HG03066 (cell line): ENCODE data around the gene CSPG5.

Experiments
- ATAC-seq: cut with Tn5 transposase; IDR thresholded peaks from one replicate; pipeline ENCODE4 v1.9.1; 2021; ENCODE audit warnings: low read depth; ENCODE audit not compliant: unreplicated experiment

The CSPG5 gene, protein sequence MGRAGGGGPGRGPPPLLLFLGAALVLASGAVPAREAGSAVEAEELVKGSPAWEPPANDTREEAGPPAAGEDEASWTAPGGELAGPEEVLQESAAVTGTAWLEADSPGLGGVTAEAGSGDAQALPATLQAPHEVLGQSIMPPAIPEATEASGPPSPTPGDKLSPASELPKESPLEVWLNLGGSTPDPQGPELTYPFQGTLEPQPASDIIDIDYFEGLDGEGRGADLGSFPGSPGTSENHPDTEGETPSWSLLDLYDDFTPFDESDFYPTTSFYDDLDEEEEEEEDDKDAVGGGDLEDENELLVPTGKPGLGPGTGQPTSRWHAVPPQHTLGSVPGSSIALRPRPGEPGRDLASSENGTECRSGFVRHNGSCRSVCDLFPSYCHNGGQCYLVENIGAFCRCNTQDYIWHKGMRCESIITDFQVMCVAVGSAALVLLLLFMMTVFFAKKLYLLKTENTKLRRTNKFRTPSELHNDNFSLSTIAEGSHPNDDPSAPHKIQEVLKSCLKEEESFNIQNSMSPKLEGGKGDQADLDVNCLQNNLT

GRCh38 chr3:47578691-47579632 lies at the start of gene CSPG5:
TSS of gene CSPG5 (minus strand) at chr3:47578865. CDS start at chr3:47578693, 172 bp downstream.
- ATAC-seq = no peak

DNA sequence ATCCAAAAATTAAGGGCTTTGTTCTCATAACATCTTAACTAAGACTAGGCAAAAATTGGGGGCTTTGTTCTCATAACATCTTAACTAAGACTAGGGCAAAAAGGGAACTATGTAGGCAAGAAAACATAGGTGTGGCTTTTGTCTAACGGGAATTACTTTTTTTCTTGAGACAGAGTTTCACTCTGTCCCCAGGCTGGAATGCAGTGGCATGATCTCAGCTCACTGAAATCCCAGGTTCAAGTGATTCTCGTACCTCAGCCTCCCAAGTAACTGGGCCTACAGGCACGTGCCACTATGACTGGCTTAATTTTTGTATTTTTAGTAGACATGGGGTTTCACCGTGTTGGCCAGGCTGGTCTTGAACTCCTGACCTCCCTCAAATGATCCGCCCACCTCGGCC lies 49.8 kb upstream of the CSPG5 start:
- ATAC-seq = no peak

GRCh38 chr3:47622671-47623461 lies 44.2 kb upstream of the CSPG5 start:
- ATAC-seq = no peak

GRCh38 chr3:47617086-47618010 lies 38.7 kb upstream of the CSPG5 start:
- no peak for ATAC-seq

DNA sequence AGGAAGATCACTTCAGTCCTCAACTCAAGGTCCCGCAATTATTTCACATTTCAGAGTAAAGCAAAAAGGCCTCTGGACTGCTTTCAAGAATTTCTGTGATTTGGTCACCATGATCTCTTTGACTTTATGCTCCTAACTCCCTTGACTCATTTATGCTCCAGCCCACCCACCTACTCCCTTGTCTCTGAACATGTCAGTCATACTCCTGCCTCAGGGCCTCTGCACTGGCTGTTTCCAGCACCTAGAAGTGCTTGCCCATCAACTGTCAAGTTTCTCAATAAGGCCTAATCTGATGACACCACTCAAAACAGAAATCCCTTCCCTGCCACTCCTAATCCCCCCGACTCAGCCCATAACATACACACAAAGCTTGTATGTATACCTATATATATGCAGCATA lies 36.1 kb upstream of the CSPG5 start:
- ATAC-seq = no peak

GRCh38 chr3:47613722-47614121 lies 35.1 kb upstream of the CSPG5 start:
- ATAC-seq = no peak

GRCh38 chr3:47612879-47613278 lies 34.2 kb upstream of the CSPG5 start:
- no peak for ATAC-seq

DNA sequence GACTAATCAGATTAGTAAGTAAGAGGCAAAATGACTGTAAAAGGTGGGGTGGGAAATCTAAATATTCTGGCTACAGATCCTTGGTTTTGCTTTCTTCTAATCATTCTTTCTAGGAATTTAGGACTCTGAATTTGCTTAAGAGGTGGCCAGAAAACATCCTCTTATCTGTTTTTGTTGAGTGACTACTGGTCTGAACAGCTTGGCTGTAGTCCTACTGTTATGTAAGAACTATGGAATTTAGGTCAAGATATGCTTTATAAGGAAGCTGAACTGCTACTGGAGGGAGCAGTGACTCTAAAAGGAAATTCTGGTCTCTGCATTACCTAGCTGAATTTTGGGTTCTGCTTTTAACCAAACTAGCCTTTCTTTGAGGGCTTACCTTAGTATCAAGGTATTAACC lies 33.5 kb upstream of the CSPG5 start:
- ATAC-seq = no peak

- ATAC-seq = no peak
Measured at GRCh38 chr3:47611576-47611975, 32.9 kb upstream of the CSPG5 start.

- ATAC-seq = no peak
Measured at GRCh38 chr3:47610583-47610982, 31.9 kb upstream of the CSPG5 start.

GRCh38 chr3:47607335-47607734 lies 28.7 kb upstream of the CSPG5 start:
- ATAC-seq = no peak

DNA sequence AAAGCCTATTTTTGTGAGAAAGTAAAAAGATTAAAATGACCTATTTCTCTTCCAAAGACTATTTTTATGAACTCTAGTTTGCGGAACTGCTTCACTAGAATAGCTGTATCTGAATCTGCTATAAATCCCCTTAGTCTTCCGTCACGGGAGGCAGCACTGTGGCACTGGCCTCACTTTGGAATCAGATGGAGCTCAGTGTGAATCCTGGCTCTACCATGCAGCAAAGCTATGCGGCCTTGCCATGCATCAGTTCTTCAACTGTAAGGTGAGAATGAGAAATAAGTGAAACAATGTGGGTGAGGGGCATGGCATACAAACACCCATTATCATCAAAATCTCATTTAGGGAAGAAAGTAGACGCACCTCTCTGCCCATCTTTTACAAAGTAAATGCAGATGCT lies 27.5 kb upstream of the CSPG5 start:
- ATAC-seq = no peak

DNA sequence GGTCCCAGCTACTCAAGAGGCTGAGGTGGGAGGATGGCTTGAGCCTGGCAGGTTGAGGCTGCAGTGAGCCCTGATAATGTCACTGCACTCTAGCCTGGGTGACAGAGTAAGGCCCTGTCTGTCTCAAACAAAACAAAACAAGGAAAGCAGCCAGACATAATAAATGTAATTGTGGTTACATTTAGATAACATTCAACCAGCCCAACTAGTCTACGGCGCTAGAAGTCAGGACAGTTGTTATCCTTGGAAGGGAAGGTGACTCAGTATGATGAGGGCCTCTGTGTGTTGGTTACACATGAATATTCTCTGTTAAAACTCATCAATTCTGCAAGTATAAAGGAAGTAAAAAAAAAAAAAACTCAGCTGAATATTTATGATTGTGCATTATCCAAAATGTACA lies 27.0 kb upstream of the CSPG5 start:
- no peak for ATAC-seq

GRCh38 chr3:47604145-47604544 lies 25.5 kb upstream of the CSPG5 start:
- no peak for ATAC-seq

- ATAC-seq = no peak
Measured at GRCh38 chr3:47603332-47603731, 24.7 kb upstream of the CSPG5 start.

DNA sequence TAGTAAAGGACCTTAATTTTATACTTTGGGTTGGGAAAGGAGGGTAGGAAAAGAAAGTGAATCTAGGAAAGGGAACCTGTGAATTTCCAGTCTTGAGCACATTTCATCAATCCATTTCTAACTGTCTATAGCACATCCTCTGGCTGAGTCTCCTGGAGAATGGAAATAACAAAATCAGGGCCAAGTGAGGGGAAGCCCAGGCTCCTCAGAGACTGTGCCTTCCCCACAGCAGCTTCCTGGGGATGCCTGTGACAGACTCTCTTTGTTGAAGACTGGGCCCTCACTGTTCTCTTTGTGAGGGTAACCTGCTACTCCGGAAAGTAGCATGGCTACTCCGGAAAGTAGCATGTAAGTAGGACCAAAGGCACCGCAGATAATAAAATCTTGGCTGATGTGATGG lies 22.6 kb upstream of the CSPG5 start:
- no peak for ATAC-seq

GRCh38 chr3:47594792-47595191 lies 16.1 kb upstream of the CSPG5 start:
- no peak for ATAC-seq

- ATAC-seq = no peak
Measured at GRCh38 chr3:47592066-47592795, 13.6 kb upstream of the CSPG5 start.

GRCh38 chr3:47590216-47590615 lies 11.6 kb upstream of the CSPG5 start:
- ATAC-seq = no peak
